NCI-H69 (cell line): Measurements from ENCODE around the gene PRKAR1B.

Experiments
- DNase-seq: peaks from one replicate; lab custom pipeline; 2025; lab: John Stamatoyannopoulos, UW

The PRKAR1B gene

DNA sequence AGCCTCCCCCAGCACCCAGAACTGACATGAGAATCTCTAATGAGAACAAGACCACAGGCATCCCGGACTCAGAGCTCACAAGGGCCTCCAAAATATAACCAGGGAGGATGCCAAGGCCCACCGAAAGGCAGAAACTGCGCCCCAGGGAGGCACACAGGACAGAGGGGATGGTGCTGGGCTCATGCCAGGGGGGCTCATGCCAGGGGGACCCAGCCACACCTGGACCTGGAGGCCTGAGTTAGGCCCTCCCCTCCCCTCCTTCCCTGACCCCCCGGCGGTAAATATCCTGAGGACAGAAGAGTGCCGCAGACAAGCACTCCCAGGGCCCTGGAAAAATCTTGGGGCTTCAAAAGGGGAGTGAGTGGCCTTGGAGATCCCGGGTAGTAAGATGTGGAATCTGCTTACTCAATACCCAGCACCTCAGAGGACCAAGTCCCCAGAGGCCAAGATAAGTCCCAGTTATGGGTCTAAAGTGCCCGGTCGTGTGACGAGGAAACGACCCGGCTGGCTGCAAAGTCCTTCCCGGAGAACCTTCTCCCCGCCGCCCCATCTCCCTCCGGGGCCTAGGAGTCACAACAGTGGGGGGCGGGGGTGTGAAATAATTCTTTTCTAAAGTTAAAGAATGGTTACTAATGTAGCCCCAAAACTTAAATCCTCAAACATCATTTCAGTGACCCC lies 219.3 kb downstream of the PRKAR1B start:
- DNase-seq, result no peak

DNA sequence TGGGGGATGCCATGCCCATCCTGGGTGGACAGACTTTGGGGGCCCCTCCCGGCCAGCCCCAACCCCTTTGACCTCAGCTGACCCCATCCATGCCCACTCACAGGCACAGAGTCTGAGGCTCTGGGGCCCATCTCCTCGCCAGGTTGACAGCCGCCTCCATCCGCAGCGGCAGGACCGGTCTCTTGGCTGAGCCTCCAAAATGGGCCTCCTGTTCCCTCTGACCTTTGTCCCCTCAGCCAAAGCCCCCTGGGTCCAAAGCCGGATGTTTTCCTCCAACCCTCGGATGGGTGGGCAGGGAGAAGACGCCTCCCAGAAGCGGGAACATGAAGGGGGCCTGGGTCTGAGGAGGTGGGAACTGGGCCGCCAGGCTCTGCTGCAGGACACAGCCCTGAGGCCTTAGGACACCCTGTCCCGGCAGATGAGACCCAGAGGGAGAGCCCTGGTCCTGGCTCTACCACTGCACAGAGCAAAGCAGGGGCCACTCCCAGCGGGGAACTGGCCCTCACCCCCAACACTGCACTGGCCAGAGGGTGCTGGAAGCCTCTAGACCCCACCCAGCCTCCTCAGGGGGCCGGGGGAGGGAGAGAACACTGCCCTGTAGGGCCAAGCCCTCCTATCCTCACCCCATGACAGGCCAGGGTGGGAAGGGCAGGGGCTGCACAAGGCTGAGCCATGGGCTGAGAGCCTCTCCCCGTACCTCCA lies 220.0 kb downstream of the PRKAR1B start:
- no peak for DNase-seq

GRCh38 chr7:506391-506831 lies 220.7 kb downstream of the PRKAR1B start:
- no peak for DNase-seq

DNA sequence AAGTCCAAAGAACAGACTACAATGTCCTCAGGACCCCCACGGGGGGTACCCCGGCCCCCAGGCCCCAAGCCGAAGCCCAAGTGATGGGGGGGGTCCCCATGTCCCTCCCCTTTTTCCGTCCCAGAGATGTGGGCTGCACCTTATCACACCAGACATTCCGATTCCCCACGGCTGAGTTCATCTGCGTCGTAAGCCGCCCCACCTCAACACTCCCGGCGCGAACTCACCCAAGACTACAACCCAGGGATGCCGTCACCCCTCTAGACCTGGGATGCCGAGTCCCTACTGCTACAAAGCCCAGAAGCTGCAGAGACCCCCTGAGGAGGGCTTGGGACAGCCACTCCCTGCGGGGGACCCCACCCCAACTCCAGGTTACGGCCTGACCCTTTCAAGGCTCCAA lies 221.9 kb downstream of the PRKAR1B start:
- DNase-seq, result no peak

DNA sequence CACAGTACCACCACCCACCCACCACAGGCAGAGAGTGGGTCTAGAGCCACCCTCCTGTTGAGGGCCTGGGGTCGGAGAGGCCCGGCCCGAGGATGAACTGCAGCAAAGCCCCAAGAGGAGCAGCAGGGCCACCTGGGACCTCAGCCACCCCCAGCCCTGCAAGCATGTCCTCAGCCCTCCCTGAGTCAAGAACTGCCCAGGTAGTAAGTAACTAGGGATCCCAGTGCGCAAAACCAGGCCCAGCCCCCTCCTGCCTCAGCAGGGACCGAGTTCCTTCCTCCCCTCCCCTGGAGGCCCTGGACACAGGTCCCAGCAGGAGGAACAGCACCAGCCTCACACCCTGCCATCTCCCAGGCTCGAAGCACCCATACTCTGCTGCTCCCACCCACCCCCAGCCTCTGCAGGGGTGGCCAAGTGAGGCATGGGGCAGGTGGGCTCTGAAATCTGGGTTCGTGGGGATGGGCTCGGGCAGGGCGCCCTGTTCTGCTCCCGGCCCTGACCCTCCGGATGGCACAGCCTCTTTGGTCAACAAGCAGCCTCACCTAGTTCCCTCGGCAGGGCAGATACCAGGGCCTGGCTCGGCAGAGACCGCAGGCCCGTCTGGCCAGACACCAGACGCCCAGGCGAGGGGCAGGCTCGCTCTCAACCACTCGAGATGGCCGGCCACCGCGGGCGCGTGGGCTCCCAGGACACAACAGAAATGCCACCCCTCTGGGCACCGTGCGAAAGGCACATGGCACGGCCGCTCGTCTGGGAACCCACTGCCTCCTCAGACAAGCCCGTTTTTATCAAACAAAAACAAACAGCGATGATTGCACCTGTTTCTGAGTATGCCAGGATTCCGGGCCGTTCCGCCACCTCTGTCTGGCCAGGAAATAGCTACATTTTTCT lies 222.6 kb downstream of the PRKAR1B start:
- no peak for DNase-seq

GRCh38 chr7:503575-504111 lies 223.4 kb downstream of the PRKAR1B start:
- DNase-seq, result no peak

GRCh38 chr7:502296-502695 lies 224.8 kb downstream of the PRKAR1B start:
- DNase-seq, result no peak

GRCh38 chr7:501526-501925 lies 225.6 kb downstream of the PRKAR1B start:
- DNase-seq, result no peak

DNA sequence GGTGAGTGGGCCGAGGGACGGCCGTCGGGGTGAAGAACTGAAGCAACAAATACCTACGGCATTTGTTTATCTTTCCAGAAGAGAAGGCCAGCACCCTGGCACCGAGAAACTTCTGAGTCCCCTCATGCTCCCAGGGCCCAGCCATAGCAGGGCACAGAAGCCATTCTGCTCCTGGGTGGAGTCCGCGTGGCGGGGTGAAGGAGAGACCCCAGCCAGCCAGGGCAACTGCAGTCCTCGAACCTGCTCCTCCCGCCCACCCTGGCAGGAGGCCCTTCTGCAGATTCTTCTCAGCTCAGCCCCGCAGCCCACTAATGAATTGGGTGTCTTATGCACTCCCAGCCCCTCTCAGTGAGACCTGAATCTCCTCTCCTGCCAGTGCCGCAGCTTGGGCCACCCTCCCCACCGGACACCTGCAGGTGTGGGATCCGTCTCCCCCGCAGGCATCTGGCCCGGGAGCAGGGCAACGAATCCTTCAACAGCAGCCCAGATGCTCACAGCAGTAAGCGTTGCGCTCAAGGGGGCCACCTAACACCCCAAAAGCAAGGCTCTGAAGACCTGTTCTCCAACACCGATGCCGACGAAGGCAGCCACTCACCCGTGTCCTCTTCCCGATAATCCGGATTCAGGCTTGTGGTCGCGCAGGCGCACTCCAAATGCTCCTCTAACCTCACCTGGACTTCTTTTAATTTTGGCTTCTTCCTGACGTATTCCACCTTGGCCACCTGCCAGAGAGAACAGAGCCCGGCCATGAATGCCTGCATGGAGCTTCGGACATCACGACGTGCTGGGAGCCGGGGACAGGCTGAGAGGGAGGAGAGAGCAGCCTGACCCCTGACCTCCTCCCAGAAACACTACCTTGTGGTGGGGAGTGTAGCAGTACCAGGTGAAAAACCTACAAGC lies 226.3 kb downstream of the PRKAR1B start:
- no peak for DNase-seq

DNA sequence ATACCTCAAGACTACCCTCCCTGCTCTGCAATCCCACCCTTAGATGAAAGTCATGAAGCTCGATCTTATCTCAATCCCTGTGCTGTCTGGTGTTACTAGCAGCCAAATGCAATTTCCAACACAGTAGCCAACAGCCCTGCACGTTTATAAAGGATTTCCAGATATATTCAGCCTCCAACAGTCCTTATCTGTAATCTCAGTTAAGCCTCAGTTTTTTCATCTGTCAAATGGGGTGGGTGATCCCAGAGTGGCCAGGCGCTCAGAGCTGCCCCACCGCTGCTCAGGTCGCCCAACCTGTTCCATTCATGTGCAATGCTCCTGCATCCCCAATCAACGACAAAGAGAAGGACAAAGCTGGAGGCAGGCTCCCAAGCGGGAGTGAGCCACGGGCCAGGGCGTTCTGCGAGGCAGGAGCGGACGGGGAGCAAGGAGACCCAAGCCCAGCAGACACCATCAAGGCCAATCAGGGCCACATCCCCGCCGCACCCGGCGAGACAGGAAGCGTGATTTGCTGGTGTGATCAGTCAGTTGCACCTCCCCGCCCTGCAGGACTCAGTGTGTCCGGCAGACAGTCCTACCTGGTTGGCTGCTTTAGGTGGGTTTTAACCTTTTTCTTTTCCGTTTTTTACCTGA lies 227.1 kb downstream of the PRKAR1B start:
- no peak for DNase-seq
